Measurements from ENCODE around the gene SEBOX.

DNA sequence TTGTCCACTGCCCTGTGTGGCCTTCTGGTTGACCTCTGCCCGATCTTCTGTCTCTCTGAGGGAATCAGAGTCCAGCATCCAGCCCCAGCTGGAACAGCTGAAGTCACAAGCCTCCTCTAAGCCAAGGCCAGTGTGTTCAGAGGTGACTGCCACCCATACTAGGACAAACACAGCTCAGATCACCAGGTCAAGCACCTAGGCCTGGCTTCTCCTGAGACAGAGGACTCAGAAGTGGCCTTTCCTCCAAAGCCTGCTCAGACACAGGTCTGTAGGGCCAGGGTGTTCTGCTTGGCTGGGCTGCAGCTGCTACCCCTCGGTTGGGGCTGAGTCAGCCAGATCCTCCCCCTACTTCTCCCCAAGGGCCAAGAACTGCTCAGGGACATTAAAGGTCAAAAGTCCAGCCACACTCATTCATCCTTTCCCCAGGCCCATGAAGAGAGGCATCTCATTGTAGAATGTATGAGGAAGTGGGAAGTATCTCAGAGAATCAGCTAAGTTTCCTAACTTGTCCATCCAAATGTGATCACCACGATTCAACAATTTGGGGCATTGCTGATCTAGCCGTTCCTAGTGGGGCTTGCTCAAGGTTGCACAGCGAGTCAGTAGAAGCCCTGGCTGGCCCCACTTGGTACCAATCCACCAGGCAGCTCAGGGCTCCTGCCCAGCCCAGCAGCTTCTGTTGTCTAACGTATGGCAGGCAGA is 33.4 kb upstream of the SEBOX start:
- TF ChIP-seq ZNF274 (IDR thresholded peaks at IDR 0.05; ENCODE audit: low read depth, low read length) (no peak), SUZ12 (IDR thresholded peaks at IDR 0.05; ENCODE audit: extremely low read depth, insufficient read depth, insufficient read length) (no peak), YY1 (IDR thresholded peaks at IDR 0.05; ENCODE audit: insufficient read depth, insufficient read length) (no peak)

All from NT2/D1 (cell line).